GM19035 (cell line): ENCODE measurements around the gene WARS2.

Experiments used
- ATAC-seq: cut with Tn5 transposase; IDR thresholded peaks from one replicate; pipeline ENCODE4 v1.9.1; 2021; ENCODE audit not compliant: unreplicated experiment

Gene WARS2

DNA sequence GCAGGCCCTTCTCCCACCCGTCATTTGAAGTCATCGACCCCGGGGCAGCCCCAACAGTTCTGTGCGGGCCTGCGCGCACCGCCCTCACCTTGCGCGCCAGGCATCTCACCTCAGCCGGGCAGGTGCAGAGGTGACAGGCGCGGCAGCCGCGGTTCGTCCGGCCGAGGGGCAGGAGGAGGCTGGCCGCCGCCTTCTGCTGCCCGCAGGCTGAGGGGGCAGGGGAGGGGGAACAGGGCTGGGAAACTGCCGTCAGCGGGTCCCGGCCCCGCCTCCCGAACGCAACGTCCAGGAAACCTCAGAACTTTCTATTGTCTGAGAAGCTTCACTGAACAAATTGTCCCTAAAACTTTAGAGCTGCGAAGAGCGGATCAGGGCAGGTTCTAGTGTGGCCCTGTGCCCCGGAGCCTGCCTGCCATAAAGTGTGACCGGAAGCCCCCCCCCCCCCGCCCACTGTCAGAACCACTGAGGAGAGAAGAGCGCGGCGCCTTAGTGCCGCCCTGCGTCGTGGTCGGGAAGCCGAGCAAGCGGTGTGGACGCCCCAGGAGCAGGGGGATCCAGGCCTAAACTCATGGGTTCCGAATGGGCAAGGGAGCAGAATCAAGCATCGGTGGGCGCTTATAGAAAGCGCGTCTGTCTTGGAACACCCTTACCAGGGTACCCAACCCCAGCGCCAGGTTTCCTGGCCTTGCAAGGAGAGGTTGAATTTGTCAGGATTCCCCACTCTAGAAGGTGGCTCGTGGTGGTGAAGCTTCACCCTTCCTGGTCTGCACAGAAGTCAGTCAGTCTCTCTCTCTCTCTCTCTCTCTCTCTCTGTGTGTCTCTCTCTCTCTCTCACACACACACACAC is 139.0 kb downstream of the WARS2 start:
- ATAC-seq: no peak

DNA sequence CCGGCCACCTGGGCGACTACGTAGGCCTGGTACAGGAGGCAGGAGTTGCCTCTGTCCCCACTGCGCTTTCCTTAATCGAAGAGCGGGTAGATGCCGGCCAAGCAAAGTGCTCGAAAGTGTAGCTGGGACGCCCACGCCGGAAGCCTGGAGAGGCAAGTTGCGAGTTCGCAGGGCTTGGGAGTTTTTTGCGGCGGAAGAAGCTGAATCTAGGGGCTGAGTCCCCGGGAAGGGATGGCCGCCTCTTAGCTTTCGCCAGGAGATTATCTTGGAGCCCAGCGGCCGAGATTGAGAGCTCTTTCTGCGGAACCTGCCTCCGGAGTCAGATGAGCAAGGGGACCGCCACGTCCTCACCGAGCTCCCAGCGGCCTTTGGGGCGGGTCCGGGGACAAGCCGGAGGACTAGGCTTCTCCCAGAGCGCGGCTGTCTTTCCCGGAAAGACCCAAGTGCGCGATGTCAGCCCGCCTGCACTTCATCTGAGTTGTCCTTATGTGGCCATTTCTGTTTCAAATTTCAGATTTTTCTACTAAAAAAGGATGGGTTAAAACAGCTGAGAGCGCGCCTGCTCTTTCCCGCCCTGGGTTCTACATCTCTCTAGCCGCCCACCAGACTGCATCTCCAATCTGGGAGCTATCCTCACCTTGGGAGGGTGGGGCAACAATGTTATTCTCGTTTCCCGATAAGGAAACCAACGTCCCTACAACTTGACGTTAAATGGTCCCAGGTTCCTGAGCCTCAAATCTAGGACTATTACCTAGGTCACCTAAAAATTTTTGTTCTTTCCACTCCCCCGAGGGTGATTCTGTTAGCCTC is 139.9 kb downstream of the WARS2 start:
- no peak for ATAC-seq

DNA sequence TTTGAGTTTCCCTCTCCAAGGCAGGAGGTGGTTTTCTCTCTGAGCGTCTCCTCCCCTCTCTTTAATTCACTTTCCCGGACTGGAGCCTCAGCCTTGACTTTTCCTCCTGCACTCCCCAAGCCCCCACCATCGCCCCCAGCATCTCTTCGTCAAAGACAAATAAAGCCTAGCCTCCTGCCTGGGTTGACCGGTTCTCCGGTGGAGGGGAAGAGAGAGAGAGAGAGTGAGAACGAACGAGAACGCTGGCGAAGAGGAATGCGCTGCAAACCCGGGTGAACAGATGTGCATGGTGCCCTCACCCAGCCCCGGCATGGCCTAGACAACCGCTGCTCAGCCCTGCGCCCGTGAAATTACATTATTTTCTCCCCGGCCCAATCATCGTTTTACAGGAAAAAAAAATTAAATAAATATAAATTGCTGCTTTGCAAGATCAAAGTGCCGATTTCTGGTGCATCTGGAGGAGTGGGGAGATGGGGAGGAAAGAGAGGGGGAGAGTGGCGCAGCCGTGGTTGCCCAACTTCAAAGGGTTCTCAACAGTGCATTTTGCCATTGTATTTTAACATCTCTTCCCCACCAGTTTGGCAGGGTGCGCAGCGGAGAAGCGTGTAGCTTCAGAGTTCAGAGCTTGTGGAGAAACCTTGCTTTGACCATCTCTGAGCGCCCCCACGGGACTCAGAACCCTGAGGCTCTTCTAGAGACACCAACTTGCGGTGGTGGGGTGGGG is 140.9 kb downstream of the WARS2 start:
- no peak for ATAC-seq

DNA sequence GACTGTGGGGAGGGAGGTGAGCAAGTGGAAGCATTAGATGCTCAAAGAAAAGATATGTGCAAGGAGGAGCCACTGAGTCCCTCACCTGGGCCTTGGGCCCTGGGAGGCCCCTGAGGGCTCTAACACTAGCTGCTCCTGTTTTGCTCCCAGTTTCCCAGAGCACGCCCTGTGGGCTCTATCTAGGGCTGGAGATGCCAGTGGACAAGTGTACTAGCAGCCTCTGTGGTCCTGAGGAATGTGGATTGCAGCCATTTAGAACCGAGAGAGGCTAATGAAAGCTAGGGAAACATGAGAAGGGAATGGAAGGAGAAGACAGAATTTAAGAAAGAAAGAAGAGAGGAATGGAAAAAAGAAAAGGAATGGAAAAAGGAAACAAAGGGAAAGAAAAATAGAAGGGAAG is 142.3 kb downstream of the WARS2 start:
- no peak for ATAC-seq

DNA sequence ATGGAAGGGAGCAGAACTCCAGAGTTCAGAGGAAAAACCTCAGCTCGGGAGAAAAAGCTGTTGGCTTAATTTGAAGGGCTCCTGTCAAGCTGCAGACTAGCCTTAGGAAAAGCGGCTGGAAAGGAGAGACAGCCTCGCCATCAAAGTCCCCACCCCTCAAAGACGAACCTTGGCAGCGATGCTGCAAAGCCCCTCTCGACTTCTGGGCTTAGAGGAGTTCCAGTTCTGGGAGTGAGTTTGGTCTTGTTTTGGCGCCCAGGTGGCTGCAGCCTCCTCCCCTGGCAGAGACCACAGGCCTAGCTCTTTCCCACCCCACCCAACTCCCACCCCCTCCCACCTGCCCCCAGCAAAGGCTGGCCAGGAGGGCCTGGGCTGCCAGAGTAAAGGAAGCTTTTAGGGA is 143.2 kb downstream of the WARS2 start:
- ATAC-seq: no peak

DNA sequence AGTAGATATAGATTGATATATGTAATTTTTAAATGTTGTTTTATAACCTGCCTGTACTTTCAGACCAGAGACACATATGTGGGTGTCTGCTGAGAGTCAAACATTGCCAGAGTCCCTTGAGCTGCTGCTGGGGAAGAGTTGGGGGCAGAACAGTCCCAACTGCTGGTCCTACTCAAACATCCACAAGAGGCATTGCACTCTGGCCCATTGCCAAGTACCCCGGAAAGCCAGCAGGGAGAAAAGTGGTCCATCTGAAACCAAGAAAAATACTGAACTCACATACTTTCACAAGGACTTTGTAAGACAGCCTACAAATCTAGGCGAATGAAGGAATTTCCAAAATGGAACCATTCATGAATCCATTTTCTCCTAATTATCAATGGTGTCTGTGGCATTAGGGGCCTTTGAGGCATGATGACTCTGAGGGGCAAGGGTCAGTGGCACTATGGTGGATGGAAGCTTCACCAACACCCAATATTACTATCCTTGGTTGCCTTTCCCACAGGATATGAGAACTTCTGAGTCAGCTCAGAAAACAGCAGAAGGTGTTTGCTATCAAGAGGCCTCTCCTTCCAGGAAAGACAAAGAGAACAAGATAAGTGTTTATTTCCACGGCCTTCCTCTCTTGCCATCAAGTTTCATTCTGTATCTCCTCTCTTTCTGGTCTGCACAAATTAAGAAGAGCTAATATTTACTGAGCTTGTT is 145.0 kb downstream of the WARS2 start:
- ATAC-seq: no peak

DNA sequence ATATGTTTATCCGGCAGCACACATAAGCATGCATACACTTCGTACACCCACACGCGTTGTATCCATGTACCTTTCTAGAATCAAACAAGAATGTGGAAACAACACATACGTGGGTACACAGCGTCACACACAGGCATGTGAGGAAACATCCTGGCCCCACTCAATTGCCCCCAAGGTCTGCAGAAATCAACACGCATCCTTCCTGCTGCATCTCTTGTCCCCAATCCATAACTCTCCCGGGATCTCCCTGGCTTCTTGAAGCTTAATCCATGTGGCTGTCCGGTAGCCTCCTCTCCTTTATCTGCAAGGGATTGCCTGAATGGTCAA is 146.8 kb downstream of the WARS2 start:
- ATAC-seq: no peak

DNA sequence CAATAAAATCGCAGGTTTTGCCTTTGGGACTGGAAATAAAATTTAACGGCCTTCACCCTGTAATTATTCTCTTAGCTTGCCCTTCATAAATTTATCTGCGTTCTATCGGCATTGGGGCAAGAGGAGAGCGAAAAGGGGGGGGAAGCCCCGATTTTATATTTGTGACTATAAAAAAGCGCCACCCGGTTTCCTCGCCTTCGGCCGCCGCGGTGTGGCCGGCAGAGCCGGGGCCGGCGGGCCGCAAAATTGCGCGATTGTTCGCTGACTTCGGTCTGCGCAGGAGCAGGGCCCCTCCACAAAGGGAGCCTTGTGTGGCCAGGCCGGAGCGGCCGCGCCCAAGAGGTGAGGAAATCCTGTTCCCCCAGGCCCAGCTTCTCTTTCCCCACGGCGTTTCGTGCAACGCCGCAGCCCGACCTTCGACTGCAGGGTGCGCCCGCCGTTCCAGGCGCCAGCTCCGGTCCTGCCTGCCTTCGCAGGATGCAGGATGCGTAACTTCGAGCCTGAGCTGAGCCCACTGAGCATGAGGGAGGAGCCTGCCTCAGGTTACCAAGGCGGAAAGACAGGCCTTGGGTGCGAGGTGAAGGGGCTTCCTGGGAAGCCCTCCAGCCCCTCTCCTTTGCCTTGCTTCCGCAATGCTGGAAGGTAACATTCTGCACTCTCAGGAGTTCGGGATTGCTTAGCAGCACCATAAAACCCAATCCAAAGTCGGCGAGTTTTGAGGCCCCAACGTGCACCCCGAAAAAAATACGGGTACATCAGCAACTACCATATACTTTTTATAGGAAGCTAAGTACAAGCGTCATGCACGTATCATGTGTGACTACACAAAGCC is 147.4 kb downstream of the WARS2 start:
- ATAC-seq: no peak

DNA sequence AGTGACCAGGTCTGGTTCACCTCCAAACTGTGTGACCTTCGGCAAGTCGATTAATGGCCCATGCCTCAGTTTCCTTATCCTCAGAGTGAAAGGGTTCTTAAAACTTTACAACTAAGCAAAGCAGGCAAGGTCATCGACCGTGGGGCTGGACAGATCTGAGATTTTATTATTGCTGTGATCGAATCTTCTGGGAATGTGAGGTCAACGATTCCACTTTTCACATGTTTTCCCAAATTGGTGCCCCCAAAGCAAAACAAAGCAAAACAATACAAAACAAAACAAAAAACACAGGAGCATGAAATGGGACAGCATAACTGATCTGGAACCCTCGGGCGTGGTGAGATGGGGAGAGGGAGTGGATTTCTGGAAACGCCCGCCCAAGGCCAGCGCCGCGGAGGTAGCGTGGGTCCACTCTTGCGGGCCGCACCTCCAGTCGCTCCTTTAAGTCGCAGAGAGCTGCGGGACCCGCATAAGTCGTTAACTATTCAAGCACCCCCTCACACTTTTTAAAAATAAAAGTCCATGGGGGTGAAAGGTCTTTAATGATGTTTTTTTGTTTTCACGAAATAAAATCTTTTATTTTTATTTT is 148.1 kb downstream of the WARS2 start:
- no peak for ATAC-seq

DNA sequence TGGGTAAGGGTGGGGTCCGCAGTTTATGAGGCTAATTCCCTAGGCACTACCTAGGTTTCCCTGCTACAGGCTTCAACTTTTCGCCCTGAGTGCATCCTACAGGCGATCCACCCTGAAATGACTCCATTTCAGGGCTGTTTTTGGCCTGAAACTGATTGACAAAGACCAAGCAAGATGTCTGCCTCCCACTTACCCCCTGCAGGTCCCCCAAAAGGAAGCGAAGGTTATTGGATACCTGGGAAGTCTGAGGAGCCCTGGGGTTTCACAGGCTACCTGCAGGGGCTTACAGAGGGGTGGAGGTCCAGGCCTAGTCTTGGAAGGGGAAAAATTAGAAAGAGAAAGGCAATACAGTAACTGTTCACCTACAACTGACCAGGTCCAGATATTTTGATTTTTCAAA is 149.0 kb downstream of the WARS2 start:
- no peak for ATAC-seq

DNA sequence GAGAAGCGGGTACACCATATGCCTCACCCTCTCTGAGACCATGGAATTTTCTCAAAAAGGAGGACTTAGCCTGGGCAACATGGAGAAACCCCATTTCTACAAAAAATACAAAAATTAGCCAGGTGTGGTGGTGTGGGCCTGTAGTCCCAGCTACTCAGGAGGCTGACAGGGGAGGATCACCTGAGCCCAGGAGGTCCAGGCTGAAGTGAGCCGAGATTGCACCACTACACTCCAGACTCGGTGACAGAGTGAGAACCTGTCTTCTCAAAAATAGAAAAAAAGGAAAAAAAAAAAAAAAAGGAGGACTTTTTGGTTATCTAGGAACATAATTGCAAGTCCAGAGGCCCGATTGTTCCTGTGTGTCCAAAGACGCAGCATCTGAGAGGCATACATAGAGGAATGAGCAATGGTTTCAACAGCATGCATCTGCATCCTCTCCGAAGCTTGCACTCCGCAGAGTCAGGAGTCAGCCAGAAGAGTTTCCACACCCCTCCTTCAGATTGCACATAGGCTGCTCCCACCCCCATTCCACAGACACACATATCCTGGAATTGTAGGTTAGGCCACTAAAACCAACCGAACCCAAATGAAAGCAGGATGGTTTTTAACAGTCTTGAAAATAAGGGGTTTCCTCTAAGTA is 149.8 kb downstream of the WARS2 start:
- ATAC-seq: no peak

DNA sequence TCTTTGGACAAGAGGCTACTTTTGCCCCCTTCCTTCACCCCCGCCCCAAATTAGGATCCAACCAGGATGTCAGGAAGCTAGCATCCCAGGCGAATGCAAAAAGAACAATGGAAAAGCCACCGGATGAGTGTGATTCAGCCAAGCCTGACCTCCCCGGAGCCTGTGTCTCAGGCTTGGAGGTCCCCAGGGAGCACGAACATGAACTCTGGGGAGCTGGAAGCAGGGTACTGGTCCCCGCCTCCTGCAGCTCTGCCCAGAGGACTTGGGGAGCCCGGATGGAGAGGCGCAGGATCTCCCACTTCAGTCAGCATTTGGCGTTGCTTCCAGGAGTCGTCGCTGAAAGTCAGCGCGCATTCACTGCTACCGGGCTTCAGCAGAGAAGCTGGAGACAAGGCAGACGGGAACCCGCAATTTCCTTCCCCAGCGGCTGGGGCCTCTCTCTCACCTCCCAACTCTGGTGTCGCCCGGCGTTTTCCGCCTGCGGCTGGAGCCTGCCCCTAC is 150.5 kb downstream of the WARS2 start:
- no peak for ATAC-seq

DNA sequence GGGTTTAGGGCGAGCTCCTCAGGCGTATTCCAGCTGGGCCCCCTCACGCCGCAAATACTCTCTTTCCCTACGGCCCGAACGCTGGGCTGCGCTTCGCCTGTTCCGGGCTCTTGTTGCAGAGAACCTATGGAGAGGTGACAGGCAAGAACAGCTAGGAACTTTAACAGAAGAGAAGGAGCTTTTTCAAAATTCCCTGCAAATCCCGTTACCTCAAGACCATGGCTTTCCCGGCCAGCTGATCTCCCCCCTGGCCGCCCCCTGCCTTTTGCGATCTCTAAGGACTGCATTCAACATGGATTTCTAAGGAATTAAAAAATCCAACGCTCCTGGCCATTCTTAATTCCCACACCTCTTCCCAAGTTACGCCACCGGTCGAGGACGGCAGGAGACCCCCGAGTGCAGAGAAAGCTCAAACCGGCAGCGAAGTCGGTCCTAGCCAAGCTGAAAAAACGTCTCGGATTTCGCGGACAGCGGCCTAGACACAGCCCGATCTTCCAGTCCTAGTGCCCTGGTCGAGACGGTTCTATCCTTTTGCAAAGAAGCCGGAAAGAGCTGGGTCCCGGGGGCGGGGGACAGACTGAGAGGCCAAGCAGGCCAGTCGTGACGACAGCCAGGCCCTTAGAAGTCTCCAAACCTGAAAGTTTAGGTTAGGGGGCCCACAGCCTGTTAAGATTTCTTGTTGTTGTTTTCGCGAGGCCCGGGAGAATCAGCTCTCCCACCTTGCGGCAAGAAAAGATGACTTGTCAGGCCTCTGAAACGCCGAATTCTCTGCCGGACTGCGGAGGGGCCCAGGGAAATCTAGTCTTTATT is 151.2 kb downstream of the WARS2 start:
- no peak for ATAC-seq

DNA sequence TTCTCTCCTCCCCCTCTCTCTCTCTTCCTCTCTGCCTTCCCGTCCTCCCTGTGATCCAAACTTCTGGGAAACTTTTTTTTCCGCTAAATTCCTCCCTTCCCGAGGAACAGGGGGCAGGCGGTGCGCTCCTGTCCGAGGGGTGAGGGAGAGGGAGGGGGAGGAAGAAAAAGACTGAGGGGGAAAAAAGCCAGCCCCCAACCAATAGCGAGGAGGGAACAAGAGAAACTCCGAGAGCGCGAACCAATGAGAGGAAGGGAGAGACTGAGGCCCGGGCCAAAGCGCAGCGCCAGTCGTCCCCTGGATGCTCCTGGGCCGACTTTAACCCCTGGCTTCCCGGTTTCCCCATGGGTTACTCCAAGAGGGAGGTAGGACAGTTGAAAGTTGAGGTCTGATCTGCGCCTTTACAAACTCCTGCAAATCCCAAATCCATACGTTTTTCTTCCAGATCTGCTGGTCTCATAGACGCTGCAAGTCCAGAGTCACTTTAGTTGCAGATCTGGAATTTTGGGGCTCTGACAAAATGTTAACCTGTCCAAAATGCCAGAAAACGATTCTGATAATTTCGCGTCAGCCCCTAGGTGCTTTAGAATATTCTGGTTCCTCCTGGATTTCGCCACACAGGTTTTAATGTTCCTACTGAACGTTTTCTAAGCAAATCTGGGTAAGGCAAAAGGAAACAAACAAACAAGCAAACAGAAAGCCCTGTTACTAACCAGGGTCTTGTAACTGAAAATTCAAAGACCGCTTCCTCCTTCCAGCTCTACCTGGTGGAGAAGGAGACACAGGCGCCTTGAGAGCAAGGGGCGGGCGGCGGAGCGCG is 152.1 kb downstream of the WARS2 start, which contains the start of gene TBX15:
Gene TBX15, minus strand, starts transcription at position 158 of the 820 bp plus-strand sequence. CDS start 548 bp downstream, outside the sequence.
- ATAC-seq: no peak

DNA sequence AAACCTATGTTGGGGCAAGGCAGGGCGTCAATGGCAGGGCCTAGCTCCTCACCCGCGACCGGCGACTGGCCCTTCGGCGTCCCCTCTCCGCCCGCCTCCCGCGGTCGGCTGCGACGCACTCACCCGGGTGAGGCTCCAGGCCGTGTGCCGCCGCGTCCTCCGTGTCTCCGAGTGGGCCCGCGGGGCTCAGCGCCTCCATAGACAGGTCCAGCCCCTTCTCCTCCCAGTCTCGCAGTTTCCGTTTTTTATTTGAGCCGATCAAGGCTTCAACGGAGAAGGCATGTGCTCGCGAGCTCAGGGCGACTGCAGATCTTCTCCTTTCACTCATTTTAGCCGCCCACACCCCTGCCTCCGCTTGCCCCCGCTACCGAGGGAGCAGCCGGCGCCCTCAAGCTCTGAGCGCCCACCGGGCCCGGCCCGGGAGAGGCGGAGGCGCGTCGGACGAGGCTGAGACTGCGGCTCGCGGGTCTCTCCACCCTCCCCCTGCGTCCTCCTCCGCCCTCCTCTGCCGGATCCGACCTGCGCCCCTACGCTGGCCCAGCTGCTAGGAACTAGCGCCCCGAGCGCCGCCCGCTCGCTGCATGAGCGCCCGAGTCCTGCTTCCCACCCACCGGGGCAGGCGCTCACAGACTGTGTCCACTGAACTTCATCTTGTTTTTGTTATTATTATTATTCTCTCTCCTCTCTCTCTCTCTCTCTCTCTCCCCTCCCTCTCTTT is 152.8 kb downstream of the WARS2 start:
- ATAC-seq: no peak

DNA sequence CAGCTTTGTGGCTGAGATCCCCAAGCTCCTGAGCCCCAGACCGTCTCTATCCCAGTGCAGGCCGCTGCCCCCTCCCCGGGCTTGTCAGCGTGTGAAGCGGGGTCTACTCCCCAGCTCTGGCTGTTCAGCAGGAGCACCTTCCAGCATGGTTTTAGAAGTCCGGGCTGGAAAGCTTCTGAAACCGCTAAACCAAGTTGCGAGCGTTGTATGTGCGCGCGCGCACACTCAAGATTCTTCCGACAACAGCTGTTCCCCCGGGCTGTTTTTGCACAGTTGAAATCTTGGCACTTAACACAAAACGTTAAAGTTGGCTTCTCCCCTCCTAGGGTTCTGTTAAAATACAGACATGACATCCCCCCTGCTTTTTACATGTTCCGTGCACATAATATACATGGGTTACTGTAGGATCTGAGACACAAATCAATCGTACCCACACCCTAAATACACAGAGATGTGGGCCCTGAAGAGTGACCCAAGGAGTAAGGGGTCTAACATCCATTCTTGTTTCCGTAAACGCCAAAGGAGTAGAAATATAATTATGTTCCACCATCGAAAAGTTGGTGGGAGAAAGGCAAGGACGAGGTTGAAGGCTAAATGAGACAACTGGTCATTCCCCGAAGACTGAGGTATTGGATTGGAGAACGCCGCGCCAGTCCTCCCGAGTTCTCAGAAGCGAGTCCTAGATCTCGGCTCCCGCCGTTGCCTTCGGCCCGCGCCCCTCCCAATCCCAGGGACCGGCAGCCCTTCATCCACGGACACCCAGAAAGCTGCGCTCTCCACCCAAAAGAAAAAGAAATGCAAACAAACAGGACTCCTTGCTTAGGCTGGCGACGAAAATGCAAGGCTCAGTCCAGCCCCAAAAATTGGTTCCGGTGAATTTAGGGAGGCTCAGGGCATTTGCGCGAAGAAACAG is 153.6 kb downstream of the WARS2 start:
- no peak for ATAC-seq
